Caco-2 (cell line): ENCODE data around the gene RNF145. TPM values are rescaled to one million over a fixed set of nuclear protein-coding genes. Genes with fewer than 3 reads are reported as not detected.

ENCODE experiments used
- BruUV-seq: library from RNA; stranded (reverse); fragments of 400-500 nt; replicated peaks from 2 replicates; lab custom pipeline; 2021; lab: Mats Ljungman, UMichigan
- CTCF ChIA-PET: fragments of 300-600 bp; sonication (Branson Sonifier 250); formaldehyde crosslinking; loops from one replicate; lab custom pipeline; 2022; ENCODE audit warnings: antibody characterized with exemption; lab: Charles Lee
- POLR2A ChIA-PET: fragments of 300-600 bp; sonication (Branson Sonifier 250); formaldehyde crosslinking; loops from one replicate; lab custom pipeline; 2022; ENCODE audit warnings: antibody characterized with exemption; lab: Charles Lee
- DNase-seq, 2 experiments: peaks; one replicate each; pipeline versions ENCODE4 v3.0.0 to v3.0.0-alpha.2; 2020 to 2022
- H3K27me3 ChIP-seq: replicated peaks from 2 replicates; pipeline ENCODE4 v1.6.0; 2011; ENCODE audit warnings: low read length; ENCODE audit not compliant: control insufficient read depth, insufficient read depth
- H3K36me3 ChIP-seq: 2 replicates; pipeline ENCODE4 v1.5.1; 2011; ENCODE audit warnings: low read length; ENCODE audit not compliant: control insufficient read depth, insufficient read depth
- H3K4me1 ChIP-seq: fragments of 250-450 bp; sonication (Bioruptor Pico); 2 replicates; pipeline ENCODE4 v1.5.1; 2020; ENCODE audit warnings: mild to moderate bottlenecking
- H3K4me3 ChIP-seq: 2 replicates; pipeline ENCODE4 v1.5.1; 2011; ENCODE audit warnings: low read depth, mild to moderate bottlenecking, control low read depth, low read length
- H3K9me3 ChIP-seq: fragments of 250-450 bp; sonication (Bioruptor Pico); 2 replicates; pipeline ENCODE4 v1.5.1; 2020; ENCODE audit warnings: mild to moderate bottlenecking, moderate library complexity
- H3K27ac Mint-ChIP-seq: one replicate; pipeline ENCODE4 v1.8.0; 2022; ENCODE audit warnings: mixed read lengths; ENCODE audit not compliant: unreplicated experiment
- H3K27me3 Mint-ChIP-seq: one replicate; pipeline ENCODE4 v1.8.0; 2022; ENCODE audit warnings: mixed read lengths; ENCODE audit not compliant: insufficient read depth, unreplicated experiment
- H3K36me3 Mint-ChIP-seq: one replicate; pipeline ENCODE4 v1.8.0; 2022; ENCODE audit warnings: mild to moderate bottlenecking, mixed read lengths; ENCODE audit not compliant: insufficient read depth, unreplicated experiment
- H3K4me1 Mint-ChIP-seq: one replicate; pipeline ENCODE4 v1.8.0; 2022; ENCODE audit warnings: low read depth, mixed read lengths; ENCODE audit not compliant: unreplicated experiment
- H3K4me3 Mint-ChIP-seq: one replicate; pipeline ENCODE4 v1.8.0; 2022; ENCODE audit warnings: mild to moderate bottlenecking, moderate library complexity, mixed read lengths; ENCODE audit not compliant: unreplicated experiment
- H3K9me3 Mint-ChIP-seq: one replicate; pipeline ENCODE4 v1.8.0; 2022; ENCODE audit warnings: mixed read lengths; ENCODE audit not compliant: unreplicated experiment
- intact Hi-C: fragments of 100-400 bp; cut with micrococcal nuclease; formaldehyde crosslinking; loops from one replicate; pipeline ENCODE4 v1.10.0; 2022; ENCODE audit not compliant: unreplicated experiment
- total RNA-seq: library from RNA; stranded (reverse); gene quantifications from 2 replicates; pipeline ENCODE4 v1.2.3, GENCODE V29; 2022
- TF ChIP-seq, protein P1 (sequence below), 2 experiments: fragments of 200-600 bp in 1 of 2; IDR thresholded peaks; 1 replicate in 1 of 2; 2 replicates in 1 of 2; pipeline versions ENCODE4 v1.5.1 to v1.8.0; 2011 to 2022; ENCODE audit warnings: antibody characterized with exemption in 1 of 2, control low read depth in 1 of 2, inconsistent platforms in 1 of 2, low read depth in 1 of 2, low read length in 1 of 2, mild to moderate bottlenecking in 1 of 2, moderate library complexity in 1 of 2; ENCODE audit not compliant: insufficient read depth in 1 of 2, severe bottlenecking in 1 of 2, unreplicated experiment in 1 of 2

Gene RNF145
- total RNA-seq, 1 experiment from 2014 or later: 38.7 TPM

DNA sequence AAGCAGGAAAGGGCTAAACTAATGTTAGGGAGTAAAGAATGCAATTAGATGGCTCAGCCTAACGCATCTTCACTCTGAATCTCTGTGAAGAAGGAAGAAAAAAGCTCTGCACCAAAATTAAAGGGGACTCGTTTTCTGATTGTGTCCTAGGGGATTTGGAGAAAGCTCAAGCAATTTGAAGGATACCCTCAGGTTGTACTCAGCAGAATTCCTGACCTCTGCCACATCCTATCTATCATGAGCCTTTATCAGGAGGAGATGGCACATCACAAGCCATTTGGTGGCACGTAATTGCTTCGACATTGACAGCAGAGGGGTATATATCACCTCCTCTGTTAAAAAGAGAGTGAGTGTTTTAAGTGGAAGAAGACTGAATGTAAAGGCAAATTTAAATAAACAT lies 77.4 kb downstream of the RNF145 start:
- Histone ChIP-seq H3K27me3 (no peaks in the 10 kb centered on the region), H3K36me3 (no peaks in the 10 kb centered on the region), H3K4me3 (no peak overlapping the region), H3K9me3 (no peaks in the 10 kb centered on the region), H3K4me1 (no peaks in the 10 kb centered on the region)
- Mint-ChIP-seq H3K27ac (no peak overlapping the region), H3K9me3 (no peaks in the 10 kb centered on the region), H3K27me3 (peaks cover 10% of the 10 kb centered on the region), H3K4me1 (no peaks in the 10 kb centered on the region), H3K36me3 (no peaks in the 10 kb centered on the region), H3K4me3 (no peak overlapping the region)
- TF ChIP-seq, protein P1, sequence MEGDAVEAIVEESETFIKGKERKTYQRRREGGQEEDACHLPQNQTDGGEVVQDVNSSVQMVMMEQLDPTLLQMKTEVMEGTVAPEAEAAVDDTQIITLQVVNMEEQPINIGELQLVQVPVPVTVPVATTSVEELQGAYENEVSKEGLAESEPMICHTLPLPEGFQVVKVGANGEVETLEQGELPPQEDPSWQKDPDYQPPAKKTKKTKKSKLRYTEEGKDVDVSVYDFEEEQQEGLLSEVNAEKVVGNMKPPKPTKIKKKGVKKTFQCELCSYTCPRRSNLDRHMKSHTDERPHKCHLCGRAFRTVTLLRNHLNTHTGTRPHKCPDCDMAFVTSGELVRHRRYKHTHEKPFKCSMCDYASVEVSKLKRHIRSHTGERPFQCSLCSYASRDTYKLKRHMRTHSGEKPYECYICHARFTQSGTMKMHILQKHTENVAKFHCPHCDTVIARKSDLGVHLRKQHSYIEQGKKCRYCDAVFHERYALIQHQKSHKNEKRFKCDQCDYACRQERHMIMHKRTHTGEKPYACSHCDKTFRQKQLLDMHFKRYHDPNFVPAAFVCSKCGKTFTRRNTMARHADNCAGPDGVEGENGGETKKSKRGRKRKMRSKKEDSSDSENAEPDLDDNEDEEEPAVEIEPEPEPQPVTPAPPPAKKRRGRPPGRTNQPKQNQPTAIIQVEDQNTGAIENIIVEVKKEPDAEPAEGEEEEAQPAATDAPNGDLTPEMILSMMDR (IDR thresholded peaks at IDR 0.05; ENCODE audit: insufficient read depth in 1 of 2, low read depth in 1 of 2, low read length in 1 of 2, severe bottlenecking in 1 of 2, unreplicated experiment in 1 of 2): no peak
- no peak for DNase-seq
- CTCF ChIA-PET: interaction anchor here (1.6 kb wide), 2 partner anchors 436 to 957 kb away, joined by 3 to 6 read pairs; no protein-coding TSS in a partner anchor
- POLR2A ChIA-PET: no interaction called here
- intact Hi-C loops: loop anchor here (10.0 kb wide), 1 partner anchor 1367 kb away; no protein-coding TSS in a partner anchor
- BruUV-seq: no TSS peak

DNA sequence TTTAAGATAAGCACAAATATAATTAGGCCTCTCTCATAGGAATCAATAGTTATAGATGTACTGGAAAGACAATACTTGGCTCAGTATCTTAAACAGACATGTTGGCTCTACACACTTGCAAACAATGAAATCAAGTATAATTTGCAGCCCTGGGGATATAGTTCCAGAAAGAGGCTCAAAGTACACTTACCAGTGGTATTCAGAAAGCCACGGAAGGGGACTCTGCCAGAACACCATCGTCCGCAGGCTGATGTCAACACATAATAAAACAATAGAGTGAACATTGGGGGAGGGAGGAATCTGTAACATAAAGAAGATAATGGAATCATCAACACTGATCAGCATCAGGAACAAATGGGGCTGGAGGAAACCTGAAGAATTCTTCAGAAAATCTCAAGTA lies 78.5 kb downstream of the RNF145 start:
- Mint-ChIP-seq H3K36me3 (no peaks in the 10 kb centered on the region), H3K9me3 (no peaks in the 10 kb centered on the region), H3K27me3 (peaks cover 15% of the 10 kb centered on the region), H3K4me3 (no peak overlapping the region), H3K27ac (no peak overlapping the region), H3K4me1 (no peaks in the 10 kb centered on the region)
- TF ChIP-seq, protein P1 (IDR thresholded peaks at IDR 0.05; ENCODE audit: insufficient read depth in 1 of 2, low read depth in 1 of 2, low read length in 1 of 2, severe bottlenecking in 1 of 2, unreplicated experiment in 1 of 2): no peak
- BruUV-seq: no TSS peak
- no peak for DNase-seq
- CTCF ChIA-PET: no interaction called here
- H3K36me3 ChIP-seq: no peaks in the 10 kb centered on the region
- POLR2A ChIA-PET: no interaction called here
- no peaks in the 10 kb centered on the region for H3K4me1 ChIP-seq
- H3K27me3 ChIP-seq: no peaks in the 10 kb centered on the region
- intact Hi-C loops: loop anchor here (10.0 kb wide), 1 partner anchor 1366 kb away; no protein-coding TSS in a partner anchor
- H3K9me3 ChIP-seq: no peaks in the 10 kb centered on the region
- H3K4me3 ChIP-seq: no peak overlapping the region

DNA sequence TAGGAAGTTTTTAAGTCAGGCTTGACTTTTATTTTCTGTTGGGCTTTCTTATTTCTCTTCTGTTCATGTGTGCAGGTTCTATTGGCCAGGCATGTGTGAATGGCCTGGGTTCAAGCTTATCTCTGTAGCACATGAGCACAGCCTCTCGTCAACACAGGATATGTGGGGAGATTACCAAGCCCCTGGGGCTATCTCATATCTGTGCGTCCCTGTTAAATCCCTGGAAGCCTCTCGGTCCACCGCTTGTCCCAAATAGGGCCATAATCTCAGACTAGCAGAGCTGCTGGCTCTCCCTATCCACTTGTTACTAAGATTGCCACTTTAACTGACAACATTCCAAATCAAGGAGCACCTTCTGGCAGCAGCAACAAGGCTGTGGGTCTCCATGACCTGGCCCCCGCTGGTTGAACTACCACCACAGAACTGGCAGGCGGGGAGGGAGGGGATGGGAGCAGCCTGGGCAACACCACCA lies 81.2 kb downstream of the RNF145 start:
- no TSS peak for BruUV-seq
- no peak overlapping the region for H3K4me3 Mint-ChIP-seq
- H3K4me3 ChIP-seq: no peak overlapping the region
- DNase-seq: no peak
- no peaks in the 10 kb centered on the region for H3K27me3 ChIP-seq
- H3K36me3 Mint-ChIP-seq: no peaks in the 10 kb centered on the region
- POLR2A ChIA-PET: no interaction called here
- peaks cover 23% of the 10 kb centered on the region for H3K27me3 Mint-ChIP-seq
- H3K9me3 Mint-ChIP-seq: no peaks in the 10 kb centered on the region
- no peaks in the 10 kb centered on the region for H3K36me3 ChIP-seq
- intact Hi-C loops: no loop called here
- no peaks in the 10 kb centered on the region for H3K4me1 ChIP-seq
- CTCF ChIA-PET: no interaction called here
- TF ChIP-seq, protein P1 (IDR thresholded peaks at IDR 0.05; ENCODE audit: insufficient read depth in 1 of 2, low read depth in 1 of 2, low read length in 1 of 2, severe bottlenecking in 1 of 2, unreplicated experiment in 1 of 2): no peak
- H3K9me3 ChIP-seq: no peaks in the 10 kb centered on the region
- H3K27ac Mint-ChIP-seq: no peak overlapping the region
- H3K4me1 Mint-ChIP-seq: no peaks in the 10 kb centered on the region
